ENCODE results near the gene ENAH.

ENAH gene

DNA sequence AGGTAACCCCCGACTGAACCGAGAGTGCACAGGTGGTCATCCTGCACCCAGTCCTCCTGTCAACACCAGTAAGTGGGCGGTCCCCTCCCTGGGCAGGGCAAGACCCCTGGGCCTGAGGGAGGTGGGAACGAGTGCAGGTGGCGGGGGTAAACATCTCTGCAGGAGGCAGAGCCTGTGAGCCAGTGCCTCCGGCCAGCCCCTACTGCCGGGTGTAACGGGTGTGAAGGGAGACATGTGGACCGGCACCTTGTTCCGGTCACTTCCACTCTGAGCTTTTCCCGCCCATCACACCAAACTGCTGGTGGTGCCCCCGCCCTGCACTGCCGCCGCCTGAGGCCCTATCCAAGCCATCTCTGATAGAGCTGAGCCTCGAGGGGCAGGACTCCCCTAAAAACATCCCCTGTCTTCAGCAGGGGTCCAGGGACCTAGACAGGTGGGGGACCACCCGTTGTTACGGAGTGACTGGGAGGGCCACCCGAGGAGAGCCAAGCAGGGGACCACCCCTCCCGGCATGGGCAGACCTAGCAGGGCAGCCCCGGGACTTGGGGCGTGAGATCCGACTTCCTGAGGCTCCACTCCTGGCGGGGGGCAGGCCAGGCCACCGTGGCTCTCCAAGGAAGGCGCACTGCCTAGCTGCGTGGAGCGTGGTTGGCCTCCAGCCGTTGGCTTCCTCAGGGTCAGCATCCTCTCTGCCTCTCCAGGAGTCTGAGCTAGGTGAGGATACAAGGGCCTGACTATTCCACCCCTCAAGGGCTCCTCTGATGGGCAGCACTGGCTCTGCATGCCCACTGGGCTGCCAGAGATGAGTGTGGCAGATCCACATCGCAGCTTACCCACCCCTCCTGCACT is 181.2 kb downstream of the ENAH start:
- DNase-seq (ENCODE audit: low read depth): no peak

DNA sequence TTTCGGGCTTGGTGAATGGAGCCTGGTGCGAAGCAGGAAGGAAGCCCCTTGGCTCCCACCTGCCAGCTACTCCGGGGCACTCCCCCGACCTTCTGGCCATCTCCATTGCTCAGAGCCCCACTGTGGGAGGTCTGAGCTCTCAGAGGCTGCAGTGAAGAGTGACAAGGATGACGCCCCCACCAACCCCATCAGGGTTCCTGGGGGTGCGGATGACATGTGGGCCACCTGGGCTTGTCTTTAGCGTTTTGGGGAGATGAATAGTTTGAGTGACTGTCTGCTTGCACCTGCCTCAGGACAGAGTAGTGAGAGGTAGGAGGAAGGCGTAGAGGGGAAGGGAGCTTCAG is 181.8 kb downstream of the ENAH start:
- no peak for DNase-seq (ENCODE audit: low read depth)

DNA sequence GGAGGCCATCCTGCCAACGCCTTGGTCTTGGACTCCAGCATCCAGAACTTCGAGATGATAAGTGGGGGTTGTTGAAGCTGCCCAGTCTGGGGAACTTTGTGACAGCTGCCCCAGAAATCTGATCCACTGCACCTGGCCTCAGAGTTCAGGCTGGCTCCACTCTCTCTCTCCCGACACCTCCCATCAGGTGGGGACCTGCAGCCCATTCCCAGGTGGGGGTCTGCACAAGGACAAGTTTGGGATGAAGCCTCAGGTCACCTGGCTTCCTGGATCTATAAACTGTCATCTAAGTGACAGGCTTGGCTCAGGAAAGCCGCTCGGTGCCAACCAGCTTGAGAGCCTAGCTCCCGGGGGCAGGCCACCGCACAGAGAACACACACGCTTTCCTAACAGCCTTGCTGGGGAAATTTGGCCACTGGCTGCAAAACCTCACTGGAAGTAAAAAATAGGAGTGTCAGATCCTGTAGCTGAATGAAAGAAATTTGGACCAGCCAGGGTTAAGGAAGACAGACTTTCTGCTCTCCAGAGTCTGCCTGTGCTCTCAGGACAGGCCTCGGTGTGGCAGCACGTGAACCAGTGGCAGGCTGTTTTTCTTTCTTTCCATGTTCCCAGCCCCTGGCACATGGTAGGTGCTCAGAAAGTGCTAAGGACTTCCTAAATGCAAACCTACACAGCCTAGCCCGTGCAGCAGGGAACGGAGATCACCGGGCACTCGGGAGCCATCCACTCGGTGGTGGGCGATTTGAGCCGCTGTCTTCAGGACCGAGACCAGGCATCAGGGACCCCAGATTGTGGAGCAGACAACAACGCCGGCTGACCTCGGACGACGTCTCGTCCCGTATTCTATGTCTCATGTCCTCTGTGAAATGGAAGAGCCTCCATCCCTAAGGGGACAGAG is 182.5 kb downstream of the ENAH start:
- DNase-seq (ENCODE audit: low read depth): no peak

- no peak for DNase-seq (ENCODE audit: low read depth)
Measured at GRCh38 chr1:225469051-225469450, 183.9 kb downstream of the ENAH start.

GRCh38 chr1:225468270-225469020 is 184.5 kb downstream of the ENAH start:
- DNase-seq (ENCODE audit: low read depth): no peak

GRCh38 chr1:225467193-225468020 is 185.5 kb downstream of the ENAH start:
- peak; percentile 39 for DNase-seq (ENCODE audit: low read depth)

- DNase-seq (ENCODE audit: low read depth): no peak
Measured at GRCh38 chr1:225466848-225467192, 186.1 kb downstream of the ENAH start.

DNA sequence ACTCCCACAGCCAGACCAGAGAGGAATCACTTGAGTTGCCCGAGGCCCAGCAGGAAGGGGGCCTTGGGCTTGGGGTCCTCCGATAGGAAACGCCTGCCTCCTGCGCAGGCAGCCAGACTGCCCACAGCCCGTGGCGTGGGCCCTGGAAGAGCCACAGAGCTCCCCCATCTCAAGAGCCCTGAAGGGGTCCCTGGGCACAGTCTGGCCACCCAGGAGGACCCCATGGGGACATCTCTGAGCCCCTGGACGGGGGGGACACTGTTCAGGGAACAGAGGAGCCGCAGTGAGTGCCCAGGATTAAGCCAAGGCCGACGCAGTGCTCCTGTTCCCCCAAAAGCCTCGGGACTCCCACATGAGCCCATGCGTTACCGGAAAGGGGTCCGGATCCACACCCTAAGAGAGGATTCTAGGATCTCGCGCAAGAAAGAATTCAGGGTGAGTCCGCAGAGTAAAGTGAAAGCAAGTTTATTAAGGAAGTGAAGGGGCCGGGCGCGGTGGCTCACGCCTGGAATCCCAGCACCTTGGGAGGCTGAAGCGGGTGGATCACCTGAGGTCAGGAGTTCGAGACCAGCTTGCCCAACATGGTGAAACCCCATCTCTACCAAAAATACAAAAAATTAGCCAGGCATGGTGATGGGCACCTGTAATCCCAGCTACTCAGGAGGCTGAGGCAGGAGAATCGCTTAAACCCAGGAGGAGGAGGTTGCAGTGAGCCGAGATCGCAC is 187.0 kb downstream of the ENAH start:
- DNase-seq (ENCODE audit: low read depth): no peak

DNA sequence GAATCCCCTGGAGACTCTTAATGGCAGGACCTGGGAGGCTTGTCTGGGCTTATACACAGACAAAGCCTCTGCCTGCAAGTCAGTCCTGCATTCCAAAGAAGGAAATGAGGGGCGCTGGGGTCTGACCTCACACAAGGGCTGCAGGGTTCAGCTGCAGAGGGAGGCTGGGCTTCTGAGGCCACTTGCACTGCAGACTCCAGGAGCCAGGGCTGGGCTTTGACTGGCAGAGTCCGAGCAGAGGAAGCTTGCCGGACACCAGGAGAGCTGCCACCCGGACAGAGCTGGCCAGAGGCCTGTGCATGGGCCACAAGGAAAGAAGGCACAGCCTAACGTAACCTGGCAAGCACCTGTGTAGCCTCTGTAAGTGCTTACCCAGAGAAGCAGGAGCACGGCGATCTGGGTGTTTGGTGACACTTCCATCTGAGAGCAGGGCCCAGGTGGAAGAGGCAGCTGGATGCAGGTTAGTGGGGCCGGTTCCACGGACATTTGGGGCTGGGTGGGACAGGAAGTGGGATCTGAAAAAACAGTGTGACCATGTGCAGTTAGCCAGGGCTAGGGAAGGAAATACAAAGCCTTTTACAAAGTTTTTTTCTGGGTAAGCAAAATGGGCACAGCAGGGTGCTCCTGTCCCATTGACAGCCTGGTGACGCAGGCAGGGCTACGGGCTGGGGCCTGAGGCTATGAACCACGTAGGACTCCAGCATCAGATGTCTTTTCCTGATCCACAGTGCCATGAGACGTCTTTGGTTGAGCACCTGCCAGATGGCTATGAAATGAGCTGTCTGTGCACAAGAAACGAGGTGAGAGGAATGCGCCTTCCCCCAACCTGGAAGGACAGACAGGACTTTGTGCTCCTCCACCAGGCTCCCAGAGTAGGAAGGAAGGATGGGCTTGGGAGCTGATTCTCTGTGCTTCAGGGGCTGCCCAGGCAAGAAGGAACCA is 187.8 kb downstream of the ENAH start:
- DNase-seq (ENCODE audit: low read depth): no peak

- no peak for DNase-seq (ENCODE audit: low read depth)
Measured at GRCh38 chr1:225462714-225463574, 190.0 kb downstream of the ENAH start.

- no peak for DNase-seq (ENCODE audit: low read depth)
Measured at GRCh38 chr1:225462429-225462713, 190.6 kb downstream of the ENAH start.

- no peak for DNase-seq (ENCODE audit: low read depth)
Measured at GRCh38 chr1:225461533-225462428, 191.1 kb downstream of the ENAH start.

GRCh38 chr1:225460737-225461532 is 192.0 kb downstream of the ENAH start:
- no peak for DNase-seq (ENCODE audit: low read depth)

DNA sequence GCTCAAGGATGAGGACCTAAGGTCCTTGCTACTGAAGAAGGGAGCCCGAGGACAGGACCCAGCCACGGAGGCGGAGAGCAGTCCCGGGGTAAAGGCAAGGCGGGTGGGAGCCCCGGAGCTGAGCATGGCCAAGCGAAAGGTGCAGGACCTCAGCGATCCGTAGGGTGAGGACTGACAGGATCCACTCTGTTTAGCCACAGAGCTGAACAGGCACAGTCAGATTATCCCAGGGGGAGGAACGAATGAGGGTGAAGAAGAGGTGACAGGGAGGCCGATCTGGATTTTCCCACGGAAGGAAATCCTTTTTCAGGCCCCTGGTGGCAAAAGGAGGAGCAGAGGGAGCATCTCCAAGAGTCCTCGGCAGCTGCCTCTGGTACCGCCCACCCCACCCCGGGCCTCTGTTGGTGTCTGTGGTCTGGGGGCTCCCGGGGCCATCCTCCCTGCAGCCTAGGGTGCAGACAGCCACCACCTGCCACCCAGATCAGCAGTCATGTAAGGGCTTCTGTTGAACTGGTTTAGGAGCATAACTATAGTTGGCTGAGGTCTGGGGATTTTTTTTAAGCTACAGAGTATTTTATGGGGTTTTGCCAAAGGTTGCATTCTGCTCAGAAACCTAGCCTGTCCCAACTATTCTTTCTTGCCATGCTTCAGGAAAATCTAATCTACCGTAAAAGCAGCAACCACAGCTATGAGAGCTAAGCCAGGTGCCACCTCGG is 192.7 kb downstream of the ENAH start:
- no peak for DNase-seq (ENCODE audit: low read depth)

DNA sequence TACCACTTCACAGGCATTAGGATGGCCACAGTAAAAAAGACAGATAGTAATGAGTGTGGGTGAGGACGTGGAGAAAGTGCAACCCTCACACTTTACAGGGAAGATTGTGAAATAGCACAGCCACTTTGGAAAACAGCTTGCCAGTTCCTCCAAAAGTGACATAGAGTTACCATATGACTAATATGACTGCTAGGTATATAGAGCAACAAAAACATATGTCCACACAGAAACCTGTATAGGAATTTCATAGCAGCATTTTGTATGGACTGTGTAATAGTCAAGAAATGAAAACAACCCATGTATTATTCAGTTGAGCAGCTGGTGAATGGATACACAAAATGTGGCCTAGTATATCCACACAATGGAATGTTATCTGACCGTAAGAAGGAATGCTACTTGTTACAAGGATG is 194.7 kb downstream of the ENAH start:
- DNase-seq (ENCODE audit: low read depth): no peak

- peak; percentile 47 for DNase-seq (ENCODE audit: low read depth)
Measured at GRCh38 chr1:225454733-225455132, 198.2 kb downstream of the ENAH start.
